ENCODE results near the gene RAD51B. TPM values are rescaled to one million over a fixed set of nuclear protein-coding genes. Genes with fewer than 3 reads are reported as not detected.

The RAD51B gene
- total RNA-seq, 1 experiment from 2014 or later = 14.2 TPM

GRCh38 chr14:68380329-68380741, 560.8 kb downstream of the RAD51B start (continued):
- TF ChIP-seq KAT7 (CRISPR knock-in tag; IDR thresholded peaks at IDR 0.05; ENCODE audit: borderline replicate concordance) (no peak), ESRRA (CRISPR knock-in tag; IDR thresholded peaks at IDR 0.05; ENCODE audit: borderline replicate concordance) (no peak), MAX (CRISPR knock-in tag; IDR thresholded peaks at IDR 0.05) (no peak), ZBTB43 (CRISPR knock-in tag; IDR thresholded peaks at IDR 0.05) (no peak)

- ChIA-PET POLR2A (no interaction called here), CTCF (interaction anchor here (1.3 kb wide), 1 partner anchor 137 kb away, joined by 3 read pairs; no protein-coding TSS in a partner anchor)
- ATAC-seq = no peak
- Mint-ChIP-seq H3K9me3 (no peaks in the 10 kb centered on the region), H3K27ac (no peak overlapping the region), H3K36me3 (no peaks in the 10 kb centered on the region), H3K4me1 (peaks cover 16% of the 10 kb centered on the region), H3K4me3 (no peak overlapping the region), H3K27me3 (ENCODE audit: low read depth) (no peaks in the 10 kb centered on the region)
- TF ChIP-seq EMX1 (CRISPR knock-in tag; IDR thresholded peaks at IDR 0.05) (no peak), CREB1 (CRISPR knock-in tag; IDR thresholded peaks at IDR 0.05) (no peak), ZNF423 (CRISPR knock-in tag; IDR thresholded peaks at IDR 0.05) (no peak), ATF6 (CRISPR knock-in tag; IDR thresholded peaks at IDR 0.05) (no peak), USF2 (CRISPR knock-in tag; IDR thresholded peaks at IDR 0.05) (no peak), MXD4 (CRISPR knock-in tag; IDR thresholded peaks at IDR 0.05; ENCODE audit: borderline replicate concordance) (no peak), AR (CRISPR knock-in tag; IDR thresholded peaks at IDR 0.05) (no peak), TEAD4 (CRISPR knock-in tag; IDR thresholded peaks at IDR 0.05) (no peak), ELF4 (CRISPR knock-in tag; IDR thresholded peaks at IDR 0.05; ENCODE audit: low read depth) (no peak), STAT6 (CRISPR knock-in tag; conservative IDR thresholded peaks at IDR 0.05; ENCODE audit: low read depth) (no peak), MAX (CRISPR knock-in tag; IDR thresholded peaks at IDR 0.05) (no peak), CDX4 (CRISPR knock-in tag; IDR thresholded peaks at IDR 0.05; ENCODE audit: borderline replicate concordance) (no peak), ZMAT4 (CRISPR knock-in tag; IDR thresholded peaks at IDR 0.05) (no peak), ZBTB21 (CRISPR knock-in tag; IDR thresholded peaks at IDR 0.05; ENCODE audit: borderline replicate concordance) (no peak), ZNF396 (CRISPR knock-in tag; IDR thresholded peaks at IDR 0.05; ENCODE audit: borderline replicate concordance) (no peak), PREB (CRISPR knock-in tag; IDR thresholded peaks at IDR 0.05; ENCODE audit: borderline replicate concordance) (no peak), E2F1 (CRISPR knock-in tag; IDR thresholded peaks at IDR 0.05) (no peak)
- no peak for DNase-seq (ENCODE audit: low spot score)
Observed at GRCh38 chr14:68384335-68384734, 564.8 kb downstream of the RAD51B start.
